HEK293 (cell line): Measurements from ENCODE around the gene RSRP1.

ENCODE experiments used
- CTCF ChIP-seq: fragments of 450-650 bp; formaldehyde crosslinking; IDR thresholded peaks from 2 replicates; pipeline ENCODE4 v1.5.1; 2016; ENCODE audit warnings: missing biosample characterization, missing genetic modification characterization
- PBX3 ChIP-seq: sonication (generic); formaldehyde crosslinking; IDR thresholded peaks from 2 replicates; pipeline ENCODE4 v1.8.1; 2022; ENCODE audit warnings: mild to moderate bottlenecking, moderate library complexity, missing genetic modification reagents
- REST ChIP-seq: fragments of 450-650 bp; formaldehyde crosslinking; IDR thresholded peaks from 2 replicates; pipeline ENCODE4 v1.5.1; 2016; ENCODE audit warnings: missing biosample characterization, missing genetic modification characterization
- TRIM28 ChIP-seq: IDR thresholded peaks from 2 replicates; pipeline ENCODE4 v1.6.1; 2011; ENCODE audit warnings: low read length, control low read depth, borderline replicate concordance
- YY1 ChIP-seq: fragments of 450-650 bp; formaldehyde crosslinking; IDR thresholded peaks from 2 replicates; pipeline ENCODE4 v1.5.1; 2018; ENCODE audit warnings: missing biosample characterization, missing genetic modification characterization
- ZBTB10 ChIP-seq: fragments of 450-650 bp; formaldehyde crosslinking; IDR thresholded peaks from 2 replicates; pipeline ENCODE4 v1.5.1; 2016; ENCODE audit warnings: missing biosample characterization, missing genetic modification characterization
- ZBTB17 ChIP-seq: fragments of 450-650 bp; formaldehyde crosslinking; IDR thresholded peaks from 2 replicates; pipeline ENCODE4 v1.5.1; 2016; ENCODE audit warnings: missing biosample characterization, missing genetic modification characterization
- ZNF398 ChIP-seq: fragments of 450-650 bp; formaldehyde crosslinking; IDR thresholded peaks from 2 replicates; pipeline ENCODE4 v1.5.1; 2017; ENCODE audit warnings: missing biosample characterization, missing genetic modification characterization
- ZNF473 ChIP-seq: fragments of 450-650 bp; formaldehyde crosslinking; IDR thresholded peaks from 2 replicates; pipeline ENCODE4 v1.5.1; 2017; ENCODE audit warnings: missing biosample characterization, missing genetic modification characterization
- ZNF580 ChIP-seq: fragments of 450-650 bp; formaldehyde crosslinking; IDR thresholded peaks from 2 replicates; pipeline ENCODE4 v1.5.1; 2016; ENCODE audit warnings: missing biosample characterization, missing genetic modification characterization
- ZNF660 ChIP-seq: fragments of 450-650 bp; IDR thresholded peaks from 2 replicates; pipeline ENCODE4 v1.5.1; 2018; ENCODE audit warnings: missing biosample characterization, mild to moderate bottlenecking, missing genetic modification characterization
- ZNF707 ChIP-seq: fragments of 450-650 bp; formaldehyde crosslinking; IDR thresholded peaks from 2 replicates; pipeline ENCODE4 v1.5.1; 2016; ENCODE audit warnings: missing biosample characterization, missing genetic modification characterization

GRCh38 chr1:25245393-25245792, 1.9 kb downstream of the RSRP1 start:
- TF ChIP-seq CTCF (tag by site-specific recombination) (no peak), PBX3 (CRISPR knock-in tag) (no peak), REST (tag by site-specific recombination) (no peak), ZNF660 (tag by site-specific recombination) (no peak), YY1 (tag by site-specific recombination) (no peak), ZBTB17 (tag by site-specific recombination) (no peak), ZNF580 (tag by site-specific recombination) (no peak), ZBTB10 (tag by site-specific recombination) (no peak), ZNF473 (no peak), TRIM28 (no peak), ZNF398 (tag by site-specific recombination) (no peak), ZNF707 (no peak)
